ENCODE data around the gene TFDP1.

Gene TFDP1

GRCh38 chr13:113634279-113635047 lies 49.9 kb downstream of the TFDP1 start:
- no peak overlapping the region for H3K27ac ChIP-seq
- ChIA-PET POLR2A (ENCODE audit: low non-redundant PET) (no interaction called here), CTCF (no interaction called here)
- no peak for TF ChIP-seq CTCF (conservative IDR thresholded peaks at IDR 0.05; ENCODE audit: low read depth)
- no peak for DNase-seq (ENCODE audit: low spot score)

GRCh38 chr13:113635048-113635420 lies 50.5 kb downstream of the TFDP1 start:
- TF ChIP-seq CTCF (conservative IDR thresholded peaks at IDR 0.05; ENCODE audit: low read depth) = no peak
- no peak overlapping the region for H3K27ac ChIP-seq
- POLR2A ChIA-PET (ENCODE audit: low non-redundant PET) = no interaction called here
- no peak for DNase-seq (ENCODE audit: low spot score)
- CTCF ChIA-PET = no interaction called here

- CTCF ChIA-PET = no interaction called here
- TF ChIP-seq CTCF (conservative IDR thresholded peaks at IDR 0.05; ENCODE audit: low read depth) = no peak
Observed at GRCh38 chr13:113635709-113636108, 51.2 kb downstream of the TFDP1 start.

GRCh38 chr13:113636266-113636963 lies 51.9 kb downstream of the TFDP1 start:
- H3K27ac ChIP-seq = no peak overlapping the region
- no peak for DNase-seq (ENCODE audit: low spot score)
- POLR2A ChIA-PET (ENCODE audit: low non-redundant PET) = no interaction called here
- CTCF ChIA-PET = no interaction called here
- no peak for TF ChIP-seq CTCF (conservative IDR thresholded peaks at IDR 0.05; ENCODE audit: low read depth)

More at GRCh38 chr13:113635709-113636108, 51.2 kb downstream of the TFDP1 start:
- POLR2A ChIA-PET (ENCODE audit: low non-redundant PET) = no interaction called here
- no peak for DNase-seq (ENCODE audit: low spot score)
- no peak overlapping the region for H3K27ac ChIP-seq

GRCh38 chr13:113637262-113638160 lies 53.0 kb downstream of the TFDP1 start:
- CTCF ChIA-PET = no interaction called here

More at GRCh38 chr13:113637262-113638160, 53.0 kb downstream of the TFDP1 start:
- DNase-seq (ENCODE audit: low spot score) = no peak
- no peak for TF ChIP-seq CTCF (conservative IDR thresholded peaks at IDR 0.05; ENCODE audit: low read depth)
- POLR2A ChIA-PET (ENCODE audit: low non-redundant PET) = no interaction called here
- H3K27ac ChIP-seq = no peak overlapping the region

All from RWPE1 (cell line).